ENCODE measurements around the gene NCDN. TPM values are rescaled to one million over a fixed set of nuclear protein-coding genes. Genes with fewer than 3 reads are reported as not detected.
A peak's percentile ranks its signal among the peaks of the same experiment; 100 is the strongest.

NCDN gene
- total RNA-seq, 4 donors from 2014 or later, result 22.4 to 40.4 (median 29.2) TPM

GRCh38 chr1:35571263-35571662 is 13.7 kb downstream of the NCDN start:
- H3K27ac ChIP-seq (replicated peaks in 1 of 4), result no peak overlapping the region
- intact Hi-C loops (cut with DNase I), result no loop called here
- H3K4me3 ChIP-seq, result no peak overlapping the region
- peaks cover 0 to 13% (median 9%) of the 10 kb centered on the region in 4 donors for H3K36me3 ChIP-seq
- peaks cover 10 to 23% (median 13%) of the 10 kb centered on the region in 4 donors for H3K4me1 ChIP-seq
- no peaks in the 10 kb centered on the region for H3K9me3 ChIP-seq
- 95% methylated on average over 7 of the region's 8 CpGs for WGBS
- no peak for DNase-seq (ENCODE audit: extremely low spot score)
- TF ChIP-seq POLR2AphosphoS5 (IDR thresholded peaks at IDR 0.05), result no peak
- H3K27me3 ChIP-seq, result peaks cover 0 to 70% (median 20%) of the 10 kb centered on the region in 4 donors

DNA sequence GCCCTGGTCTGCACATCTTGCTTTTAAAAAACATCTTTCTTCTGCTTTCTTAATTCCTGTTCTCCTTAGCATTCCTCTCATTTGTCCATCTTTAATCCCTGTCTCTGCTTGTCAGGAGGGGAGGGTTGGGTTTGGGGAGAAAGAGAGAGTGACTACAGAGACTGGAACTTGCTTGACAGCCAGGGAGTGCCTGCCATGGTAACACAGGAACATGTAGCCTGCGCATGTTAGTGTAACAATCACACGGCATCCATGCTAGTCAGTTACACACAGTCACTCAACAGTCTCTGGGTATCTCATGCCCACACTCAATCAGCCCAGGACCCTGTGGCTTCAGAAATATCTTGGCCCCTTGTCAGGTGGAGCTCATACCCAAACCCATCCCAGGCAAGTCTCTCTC is 14.7 kb downstream of the NCDN start:
- Histone ChIP-seq H3K4me3 (no peak overlapping the region), H3K36me3 (peaks cover 0 to 2% (median under 1%) of the 10 kb centered on the region in 4 donors), H3K27ac (replicated peaks in 1 of 4) (no peak overlapping the region), H3K27me3 (peaks cover 0 to 80% (median 25%) of the 10 kb centered on the region in 4 donors), H3K4me1 (peaks cover 18 to 33% (median 24%) of the 10 kb centered on the region in 4 donors), H3K9me3 (no peaks in the 10 kb centered on the region)
- TF ChIP-seq, protein P1, sequence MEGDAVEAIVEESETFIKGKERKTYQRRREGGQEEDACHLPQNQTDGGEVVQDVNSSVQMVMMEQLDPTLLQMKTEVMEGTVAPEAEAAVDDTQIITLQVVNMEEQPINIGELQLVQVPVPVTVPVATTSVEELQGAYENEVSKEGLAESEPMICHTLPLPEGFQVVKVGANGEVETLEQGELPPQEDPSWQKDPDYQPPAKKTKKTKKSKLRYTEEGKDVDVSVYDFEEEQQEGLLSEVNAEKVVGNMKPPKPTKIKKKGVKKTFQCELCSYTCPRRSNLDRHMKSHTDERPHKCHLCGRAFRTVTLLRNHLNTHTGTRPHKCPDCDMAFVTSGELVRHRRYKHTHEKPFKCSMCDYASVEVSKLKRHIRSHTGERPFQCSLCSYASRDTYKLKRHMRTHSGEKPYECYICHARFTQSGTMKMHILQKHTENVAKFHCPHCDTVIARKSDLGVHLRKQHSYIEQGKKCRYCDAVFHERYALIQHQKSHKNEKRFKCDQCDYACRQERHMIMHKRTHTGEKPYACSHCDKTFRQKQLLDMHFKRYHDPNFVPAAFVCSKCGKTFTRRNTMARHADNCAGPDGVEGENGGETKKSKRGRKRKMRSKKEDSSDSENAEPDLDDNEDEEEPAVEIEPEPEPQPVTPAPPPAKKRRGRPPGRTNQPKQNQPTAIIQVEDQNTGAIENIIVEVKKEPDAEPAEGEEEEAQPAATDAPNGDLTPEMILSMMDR (IDR thresholded peaks at IDR 0.05), result no peak
- TF ChIP-seq EP300 (IDR thresholded peaks at IDR 0.05) (no peak), POLR2A (IDR thresholded peaks at IDR 0.05; ENCODE audit: low read depth) (no peak), POLR2AphosphoS5 (IDR thresholded peaks at IDR 0.05) (no peak)
- intact Hi-C loops (cut with DNase I), result no loop called here
- DNase-seq (ENCODE audit: extremely low spot score), result no peak
- 96% methylated on average over 2 of the region's 2 CpGs for WGBS

GRCh38 chr1:35573198-35574124 is 15.9 kb downstream of the NCDN start, which contains the start of gene TFAP2E:
Gene TFAP2E, plus strand, starts transcription at chr1:35573314. Its CDS starts 264 bp downstream, at chr1:35573578.
- TF ChIP-seq EP300 (IDR thresholded peaks at IDR 0.05), result no peak
- TF ChIP-seq POLR2AphosphoS5 (IDR thresholded peaks at IDR 0.05), result peak in 1 of 2 donors; percentile 14
- Histone ChIP-seq H3K27ac (replicated peaks in 1 of 4) (no peak within 1 kb of the TSS), H3K36me3 (no peaks in the 10 kb centered on the region), H3K9me3 (no peaks in the 10 kb centered on the region), H3K4me3 (peak within 1 kb of the TSS; percentile 46 to 60 (median 48)), H3K4me1 (peaks cover 23 to 45% (median 35%) of the 10 kb centered on the region in 4 donors), H3K27me3 (peaks cover 0 to 92% (median 27%) of the 10 kb centered on the region in 4 donors)
- intact Hi-C loops (cut with DNase I), result no loop called here
- DNase-seq (ENCODE audit: extremely low spot score), result no peak
- 17% methylated on average over 1 of the region's 95 CpGs for WGBS

- intact Hi-C loops (cut with DNase I), result no loop called here
- Histone ChIP-seq H3K27ac (replicated peaks in 1 of 4) (no peak overlapping the region), H3K4me3 (no peak overlapping the region), H3K4me1 (peaks cover 23 to 46% (median 36%) of the 10 kb centered on the region in 4 donors), H3K27me3 (peaks cover 0 to 95% (median 27%) of the 10 kb centered on the region in 4 donors), H3K9me3 (no peaks in the 10 kb centered on the region), H3K36me3 (no peaks in the 10 kb centered on the region)
- DNase-seq (ENCODE audit: extremely low spot score), result no peak
- WGBS, result 71% methylated on average over 15 of the region's 48 CpGs
- TF ChIP-seq POLR2AphosphoS5 (IDR thresholded peaks at IDR 0.05) (no peak), EP300 (IDR thresholded peaks at IDR 0.05) (no peak), POLR2A (IDR thresholded peaks at IDR 0.05; ENCODE audit: low read depth) (no peak)
- TF ChIP-seq, protein P1 (IDR thresholded peaks at IDR 0.05), result no peak
Observed at GRCh38 chr1:35574125-35574654, 16.6 kb downstream of the NCDN start.

GRCh38 chr1:35574655-35575415 is 17.2 kb downstream of the NCDN start:
- Histone ChIP-seq H3K27ac (replicated peaks in 1 of 4) (no peak overlapping the region), H3K4me3 (no peak overlapping the region), H3K9me3 (no peaks in the 10 kb centered on the region), H3K27me3 (peaks cover 0 to 89% (median 27%) of the 10 kb centered on the region in 4 donors), H3K4me1 (peaks cover 23 to 46% (median 36%) of the 10 kb centered on the region in 4 donors), H3K36me3 (no peaks in the 10 kb centered on the region)
- TF ChIP-seq EP300 (IDR thresholded peaks at IDR 0.05) (no peak), POLR2AphosphoS5 (IDR thresholded peaks at IDR 0.05) (no peak), POLR2A (IDR thresholded peaks at IDR 0.05; ENCODE audit: low read depth) (no peak)
- TF ChIP-seq, protein P1 (IDR thresholded peaks at IDR 0.05), result no peak
- 81% methylated on average over 27 of the region's 30 CpGs for WGBS
- intact Hi-C loops (cut with DNase I), result no loop called here
- no peak for DNase-seq (ENCODE audit: extremely low spot score)
